Mesothelial cell of epicardium (in vitro differentiated cells): ENCODE data around the gene TMEM208. TPM values are rescaled to one million over a fixed set of nuclear protein-coding genes. Genes with fewer than 3 reads are reported as not detected.

Source experiments
- DNase-seq, 2 experiments: peaks; one replicate each; pipeline ENCODE4 v3.0.0; 2021; ENCODE audit warnings: low spot score in 2 of 2; ENCODE audit not compliant: unreplicated experiment in 2 of 2
- H3K27ac Mint-ChIP-seq: 2 replicates; pipeline ENCODE4 v1.8.0; 2021; ENCODE audit warnings: mixed read lengths
- H3K27me3 Mint-ChIP-seq: 2 replicates; pipeline ENCODE4 v1.8.0; 2021; ENCODE audit warnings: low read depth, mixed read lengths
- H3K36me3 Mint-ChIP-seq: 2 replicates; pipeline ENCODE4 v1.8.0; 2021; ENCODE audit warnings: mixed read lengths
- H3K4me1 Mint-ChIP-seq: 2 replicates; pipeline ENCODE4 v1.8.0; 2021; ENCODE audit warnings: mixed read lengths
- H3K4me3 Mint-ChIP-seq: 2 replicates; pipeline ENCODE4 v1.8.0; 2021; ENCODE audit warnings: mild to moderate bottlenecking, moderate library complexity, mixed read lengths
- H3K9me3 Mint-ChIP-seq: 2 replicates; pipeline ENCODE4 v1.8.0; 2021; ENCODE audit warnings: mixed read lengths
- microRNA-seq: library from miRNA; unstranded; fragments of <30 nt; microRNA quantifications from one replicate; pipeline ENCODE4 v1.2.0, GENCODE V29; 2021; ENCODE audit warnings: inconsistent platforms, mixed read lengths
- total RNA-seq: library from RNA; stranded (reverse); gene quantifications from 3 replicates; pipeline ENCODE4 v1.2.1, GENCODE V29; 2021
- TF ChIP-seq, protein P1 (sequence below): fragments of 200-600 bp; sonication (generic); IDR thresholded peaks from one replicate; pipeline ENCODE4 v1.5.0; 2021; ENCODE audit warnings: antibody characterized with exemption; ENCODE audit not compliant: unreplicated experiment

Gene TMEM208
- total RNA-seq, 1 donor from 2014 or later: 36.3 TPM

GRCh38 chr16:67271446-67271845 lies 44.5 kb downstream of the TMEM208 start:
- H3K4me3 Mint-ChIP-seq: no peak overlapping the region
- no peak overlapping the region for H3K27ac Mint-ChIP-seq
- DNase-seq: no peak
- H3K36me3 Mint-ChIP-seq: no peaks in the 10 kb centered on the region
- no peaks in the 10 kb centered on the region for H3K4me1 Mint-ChIP-seq
- H3K9me3 Mint-ChIP-seq: no peaks in the 10 kb centered on the region
- TF ChIP-seq, protein P1, sequence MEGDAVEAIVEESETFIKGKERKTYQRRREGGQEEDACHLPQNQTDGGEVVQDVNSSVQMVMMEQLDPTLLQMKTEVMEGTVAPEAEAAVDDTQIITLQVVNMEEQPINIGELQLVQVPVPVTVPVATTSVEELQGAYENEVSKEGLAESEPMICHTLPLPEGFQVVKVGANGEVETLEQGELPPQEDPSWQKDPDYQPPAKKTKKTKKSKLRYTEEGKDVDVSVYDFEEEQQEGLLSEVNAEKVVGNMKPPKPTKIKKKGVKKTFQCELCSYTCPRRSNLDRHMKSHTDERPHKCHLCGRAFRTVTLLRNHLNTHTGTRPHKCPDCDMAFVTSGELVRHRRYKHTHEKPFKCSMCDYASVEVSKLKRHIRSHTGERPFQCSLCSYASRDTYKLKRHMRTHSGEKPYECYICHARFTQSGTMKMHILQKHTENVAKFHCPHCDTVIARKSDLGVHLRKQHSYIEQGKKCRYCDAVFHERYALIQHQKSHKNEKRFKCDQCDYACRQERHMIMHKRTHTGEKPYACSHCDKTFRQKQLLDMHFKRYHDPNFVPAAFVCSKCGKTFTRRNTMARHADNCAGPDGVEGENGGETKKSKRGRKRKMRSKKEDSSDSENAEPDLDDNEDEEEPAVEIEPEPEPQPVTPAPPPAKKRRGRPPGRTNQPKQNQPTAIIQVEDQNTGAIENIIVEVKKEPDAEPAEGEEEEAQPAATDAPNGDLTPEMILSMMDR: no peak
- H3K27me3 Mint-ChIP-seq: peaks cover 1% of the 10 kb centered on the region

- no peak overlapping the region for H3K27ac Mint-ChIP-seq
- no peak for DNase-seq
- H3K9me3 Mint-ChIP-seq: no peaks in the 10 kb centered on the region
- TF ChIP-seq, protein P1: no peak
- H3K36me3 Mint-ChIP-seq: no peaks in the 10 kb centered on the region
- peaks cover 5% of the 10 kb centered on the region for H3K4me1 Mint-ChIP-seq
- no peaks in the 10 kb centered on the region for H3K27me3 Mint-ChIP-seq
- H3K4me3 Mint-ChIP-seq: no peak overlapping the region
These were observed 48.4 kb downstream of the TMEM208 start for GRCh38 chr16:67275321-67275720.

DNA sequence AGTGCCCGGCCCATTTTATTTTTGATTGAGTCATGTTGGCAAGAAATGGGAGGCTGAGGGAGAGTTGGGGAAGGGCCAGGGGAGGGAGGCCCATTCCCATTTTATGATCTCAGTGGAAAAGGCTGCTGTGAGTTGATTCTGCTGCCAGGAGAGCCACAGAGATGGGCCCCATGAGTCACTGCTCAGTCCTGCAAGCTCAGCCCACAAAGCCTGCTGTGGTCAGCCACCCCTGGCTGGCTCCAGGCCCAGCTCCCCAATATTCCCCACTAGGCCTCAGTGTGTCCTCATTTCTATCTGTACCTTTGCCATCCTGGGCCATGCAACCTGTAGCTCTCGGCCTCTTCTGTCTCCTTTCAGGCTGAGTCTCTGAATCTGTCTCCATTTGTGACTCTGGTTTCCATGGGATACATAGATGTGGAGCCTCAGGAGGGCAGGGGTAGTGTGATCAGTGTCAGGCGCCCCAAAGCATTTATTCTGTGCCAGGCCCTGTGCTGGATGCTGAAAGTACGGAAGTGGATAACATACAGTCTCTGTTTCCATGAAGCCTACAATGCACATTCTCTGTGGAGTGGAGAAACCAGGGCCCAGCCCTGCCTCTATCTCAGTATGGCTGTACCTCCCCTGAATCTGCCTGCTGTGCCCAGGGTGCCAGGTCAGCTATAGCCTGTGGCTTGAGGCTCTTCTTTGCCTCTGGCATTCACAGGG lies 50.5 kb downstream of the TMEM208 start:
- H3K4me1 Mint-ChIP-seq: peaks cover 5% of the 10 kb centered on the region
- H3K9me3 Mint-ChIP-seq: no peaks in the 10 kb centered on the region
- peak overlapping the region; percentile 23 for H3K27ac Mint-ChIP-seq
- H3K36me3 Mint-ChIP-seq: no peaks in the 10 kb centered on the region
- DNase-seq: no peak
- H3K27me3 Mint-ChIP-seq: no peaks in the 10 kb centered on the region
- no peak overlapping the region for H3K4me3 Mint-ChIP-seq
- TF ChIP-seq, protein P1: no peak

- H3K4me3 Mint-ChIP-seq: peak overlapping the region; percentile 65
These were observed 51.3 kb downstream of the TMEM208 start for GRCh38 chr16:67277999-67278772.

More at GRCh38 chr16:67277999-67278772, 51.3 kb downstream of the TMEM208 start:
- Mint-ChIP-seq H3K27me3 (no peaks in the 10 kb centered on the region), H3K36me3 (peaks cover 3% of the 10 kb centered on the region), H3K4me1 (peaks cover 5% of the 10 kb centered on the region), H3K9me3 (no peaks in the 10 kb centered on the region), H3K27ac (peak overlapping the region; percentile 12)
- DNase-seq: no peak
- TF ChIP-seq, protein P1: no peak

Small RNA genes lying within 50 kb of the gene (microRNA-seq; reads per million reads assigned to microRNA genes)
- gene MIR328: 326 reads per million, percentile 70 among the genes with 10 or more reads in this experiment

Other genes starting within 250 kb of the TMEM208 start
- 15.9 to 19.6 TPM (median 18.5 TPM) in 3 replicates for gene CES4A, start 238.5 kb upstream of the TMEM208 start, total RNA-seq
- 69.3 to 82.6 TPM (median 74.6 TPM) in 3 replicates for gene CBFB, start 198.0 kb upstream of the TMEM208 start, total RNA-seq
- 20.9 to 22.4 TPM (median 21.5 TPM) in 3 replicates for gene PHAF1, start 117.2 kb upstream of the TMEM208 start, total RNA-seq
- 20.1 to 21.4 TPM (median 20.6 TPM) in 3 replicates for gene B3GNT9, start 76.1 kb upstream of the TMEM208 start, total RNA-seq
- 7.2 to 7.8 TPM (median 7.8 TPM) in 3 replicates for gene TRADD, start 67.2 kb upstream of the TMEM208 start, total RNA-seq
- 8.1 to 8.9 TPM (median 8.2 TPM) in 3 replicates for gene FBXL8, start 67.2 kb upstream of the TMEM208 start, total RNA-seq
- 10.7 to 14.2 TPM (median 13.1 TPM) in 3 replicates for gene HSF4, start 62.4 kb upstream of the TMEM208 start, total RNA-seq
- 14.0 to 15.5 TPM (median 14.2 TPM) in 3 replicates for gene NOL3, start 56.6 kb upstream of the TMEM208 start, total RNA-seq
- gene MATCAP1, start 43.2 kb upstream of the TMEM208 start, total RNA-seq: 121 to 131 TPM (median 129 TPM) in 3 replicates
- gene EXOC3L1, start 37.0 kb upstream of the TMEM208 start, total RNA-seq: 0.23 to 0.40 TPM in 2 of 3 replicates, not detected in the other
- 78.3 to 80.2 TPM (median 79.5 TPM) in 3 replicates for gene E2F4, start 35.0 kb upstream of the TMEM208 start, total RNA-seq
- gene ELMO3, start 28.0 kb upstream of the TMEM208 start, total RNA-seq: 9.3 to 10.0 TPM (median 9.7 TPM) in 3 replicates
- gene FHOD1, start 20.4 kb downstream of the TMEM208 start, total RNA-seq: 28.2 to 28.7 TPM (median 28.3 TPM) in 3 replicates
- 2.9 to 3.5 TPM (median 3.3 TPM) in 3 replicates for gene SLC9A5, start 21.8 kb downstream of the TMEM208 start, total RNA-seq
- 13.4 to 15.5 TPM (median 15.4 TPM) in 3 replicates for gene PLEKHG4, start 52.4 kb downstream of the TMEM208 start, total RNA-seq
- gene KCTD19, start 99.6 kb downstream of the TMEM208 start, total RNA-seq: 0.52 to 1.1 TPM (median 0.84 TPM) in 3 replicates
- 0.20 to 0.55 TPM (median 0.36 TPM) in 3 replicates for gene LRRC36, start 99.7 kb downstream of the TMEM208 start, total RNA-seq
- gene TPPP3, start 166.4 kb downstream of the TMEM208 start, total RNA-seq: 5.5 to 6.2 TPM (median 5.7 TPM) in 3 replicates
- gene ZDHHC1, start 189.3 kb downstream of the TMEM208 start, total RNA-seq: 14.5 to 16.7 TPM (median 15.4 TPM) in 3 replicates
- gene HSD11B2, start 204.0 kb downstream of the TMEM208 start, total RNA-seq: 3.0 to 4.1 TPM (median 3.7 TPM) in 3 replicates